ENCODE data around the gene WDR91.

Gene WDR91

DNA sequence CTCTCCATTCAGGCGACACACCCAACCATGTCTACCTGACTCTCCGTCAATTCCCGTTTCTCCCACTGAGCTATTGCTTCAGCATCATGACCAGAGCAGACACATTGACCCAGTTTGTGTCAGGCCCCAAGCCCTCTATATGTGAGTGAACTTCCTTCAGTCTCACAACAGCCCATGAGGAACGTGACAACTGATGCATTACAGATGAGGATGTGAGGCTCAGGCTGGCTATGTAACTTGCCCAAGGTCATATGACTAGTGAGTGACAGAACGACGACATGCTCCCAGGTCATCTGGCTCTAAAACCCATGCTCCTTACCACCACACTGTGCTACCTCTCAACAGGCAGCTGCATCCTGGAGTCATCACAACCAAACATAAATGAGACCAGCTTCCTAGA lies 59.8 kb downstream of the WDR91 start:
- in situ Hi-C loops (cut with MboI; ENCODE audit: low sequenced_read_pairs, unreplicated experiment) = no loop called here
- DNase-seq (ENCODE audit: low spot score) = no peak
- TF ChIP-seq, protein P1, sequence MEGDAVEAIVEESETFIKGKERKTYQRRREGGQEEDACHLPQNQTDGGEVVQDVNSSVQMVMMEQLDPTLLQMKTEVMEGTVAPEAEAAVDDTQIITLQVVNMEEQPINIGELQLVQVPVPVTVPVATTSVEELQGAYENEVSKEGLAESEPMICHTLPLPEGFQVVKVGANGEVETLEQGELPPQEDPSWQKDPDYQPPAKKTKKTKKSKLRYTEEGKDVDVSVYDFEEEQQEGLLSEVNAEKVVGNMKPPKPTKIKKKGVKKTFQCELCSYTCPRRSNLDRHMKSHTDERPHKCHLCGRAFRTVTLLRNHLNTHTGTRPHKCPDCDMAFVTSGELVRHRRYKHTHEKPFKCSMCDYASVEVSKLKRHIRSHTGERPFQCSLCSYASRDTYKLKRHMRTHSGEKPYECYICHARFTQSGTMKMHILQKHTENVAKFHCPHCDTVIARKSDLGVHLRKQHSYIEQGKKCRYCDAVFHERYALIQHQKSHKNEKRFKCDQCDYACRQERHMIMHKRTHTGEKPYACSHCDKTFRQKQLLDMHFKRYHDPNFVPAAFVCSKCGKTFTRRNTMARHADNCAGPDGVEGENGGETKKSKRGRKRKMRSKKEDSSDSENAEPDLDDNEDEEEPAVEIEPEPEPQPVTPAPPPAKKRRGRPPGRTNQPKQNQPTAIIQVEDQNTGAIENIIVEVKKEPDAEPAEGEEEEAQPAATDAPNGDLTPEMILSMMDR (IDR thresholded peaks at IDR 0.05; ENCODE audit: borderline replicate concordance, control extremely low read depth, extremely low read depth, insufficient read depth, missing control alignments) = no peak

DNA sequence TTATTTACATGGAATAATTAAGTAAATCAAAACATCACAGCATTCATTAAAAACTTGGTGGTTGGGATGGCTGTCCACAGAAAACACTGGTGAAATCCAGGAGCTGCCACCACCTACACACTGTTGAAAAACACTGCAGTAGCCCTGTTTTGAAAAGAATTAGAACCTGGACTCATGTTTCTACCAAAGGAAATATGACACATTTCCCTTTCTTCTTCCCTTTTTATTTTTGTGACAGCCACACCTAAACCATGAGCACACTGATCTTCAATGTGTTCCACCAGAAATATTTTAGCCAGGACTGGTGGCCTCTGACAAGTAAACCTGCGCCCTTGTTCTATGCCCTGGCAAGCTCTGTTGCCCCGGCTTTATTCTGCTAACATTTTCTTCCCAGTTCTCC lies 60.2 kb downstream of the WDR91 start:
- DNase-seq (ENCODE audit: low spot score) = no peak
- TF ChIP-seq, protein P1 (IDR thresholded peaks at IDR 0.05; ENCODE audit: borderline replicate concordance, control extremely low read depth, extremely low read depth, insufficient read depth, missing control alignments) = no peak
- in situ Hi-C loops (cut with MboI; ENCODE audit: low sequenced_read_pairs, unreplicated experiment) = no loop called here

- TF ChIP-seq, protein P1 (IDR thresholded peaks at IDR 0.05; ENCODE audit: borderline replicate concordance, control extremely low read depth, extremely low read depth, insufficient read depth, missing control alignments) = no peak
- in situ Hi-C loops (cut with MboI; ENCODE audit: low sequenced_read_pairs, unreplicated experiment) = no loop called here
- DNase-seq (ENCODE audit: low spot score) = no peak
Measured at GRCh38 chr7:135150072-135150782, 61.1 kb downstream of the WDR91 start.

- TF ChIP-seq, protein P1 (IDR thresholded peaks at IDR 0.05; ENCODE audit: borderline replicate concordance, control extremely low read depth, extremely low read depth, insufficient read depth, missing control alignments) = no peak
- peak; percentile 22 for DNase-seq (ENCODE audit: low spot score)
- in situ Hi-C loops (cut with MboI; ENCODE audit: low sequenced_read_pairs, unreplicated experiment) = no loop called here
Measured at GRCh38 chr7:135147899-135148721, 63.2 kb downstream of the WDR91 start, which contains the start of gene TMEM140. Gene TMEM140, plus strand, starts transcription at chr7:135148072. Its CDS starts 16,370 bp downstream, at chr7:135164442.

DNA sequence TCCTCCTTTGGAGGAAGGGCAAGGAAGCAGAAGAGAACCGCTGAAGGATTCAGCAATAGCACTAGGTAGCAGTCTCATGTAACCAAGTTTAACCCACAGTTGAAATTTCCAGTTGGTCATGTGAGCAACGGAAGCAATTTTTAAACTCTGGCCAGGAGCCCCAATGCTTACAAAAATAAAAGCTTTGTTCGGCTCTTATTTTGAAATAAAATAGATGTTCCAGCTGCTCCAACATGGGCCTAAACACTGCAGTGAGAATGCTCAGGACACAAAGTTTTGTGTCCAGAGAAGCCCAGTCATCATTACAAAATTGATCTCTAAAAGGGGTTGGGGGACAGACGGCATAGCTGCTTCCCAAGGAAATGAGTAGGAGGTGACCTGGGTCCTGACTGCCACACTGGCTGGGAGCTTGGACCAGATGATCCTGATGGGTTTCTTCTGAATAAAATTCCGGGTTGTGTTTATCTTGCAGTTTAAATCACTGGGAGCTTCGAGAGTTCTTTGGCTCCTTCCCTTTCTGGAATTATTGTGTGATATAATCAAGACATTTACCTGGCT lies 63.9 kb downstream of the WDR91 start:
- TF ChIP-seq, protein P1 (IDR thresholded peaks at IDR 0.05; ENCODE audit: borderline replicate concordance, control extremely low read depth, extremely low read depth, insufficient read depth, missing control alignments) = no peak
- in situ Hi-C loops (cut with MboI; ENCODE audit: low sequenced_read_pairs, unreplicated experiment) = no loop called here
- no peak for DNase-seq (ENCODE audit: low spot score)

- in situ Hi-C loops (cut with MboI; ENCODE audit: low sequenced_read_pairs, unreplicated experiment) = no loop called here
- TF ChIP-seq, protein P1 (IDR thresholded peaks at IDR 0.05; ENCODE audit: borderline replicate concordance, control extremely low read depth, extremely low read depth, insufficient read depth, missing control alignments) = no peak
- no peak for DNase-seq (ENCODE audit: low spot score)
Measured at GRCh38 chr7:135143885-135144668, 67.2 kb downstream of the WDR91 start.
